ENCODE data around the gene GRIN1.

GRIN1 gene

DNA sequence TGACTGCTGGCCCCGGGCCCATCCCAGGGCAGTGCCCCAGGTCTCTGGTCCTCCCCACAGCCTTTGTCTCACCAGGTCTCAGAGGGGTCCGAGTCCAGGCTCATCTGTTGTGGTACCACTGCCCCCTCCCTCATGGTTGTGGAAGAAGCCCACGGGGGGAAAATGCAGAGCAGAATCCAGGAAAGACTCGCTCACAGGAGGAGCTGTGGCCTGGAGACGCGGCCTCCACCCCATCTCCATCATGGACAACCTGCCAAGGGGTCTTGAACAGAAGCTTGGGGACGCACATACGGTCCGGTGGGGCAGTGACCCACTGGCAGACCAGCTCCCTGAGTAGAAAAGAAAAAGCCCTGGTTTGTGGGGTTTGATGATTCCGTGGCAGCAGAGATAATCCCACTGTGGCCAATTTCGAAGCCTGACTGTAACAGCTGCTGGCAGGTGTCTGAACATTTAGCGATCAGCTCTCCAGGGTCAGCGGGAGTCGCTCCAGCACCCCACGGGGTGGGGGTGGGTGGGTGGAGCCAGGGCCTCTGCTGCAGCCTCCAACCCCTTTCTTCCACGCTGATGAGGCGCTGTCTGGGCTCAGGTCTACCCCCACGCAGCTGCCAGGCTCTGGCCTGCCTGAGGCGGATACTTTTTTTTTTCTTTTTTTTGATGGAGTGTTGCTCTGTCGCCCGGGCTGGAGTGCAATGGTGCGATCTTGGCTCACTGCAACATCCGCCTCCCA lies 1.9 kb upstream of the GRIN1 start:
- Histone ChIP-seq H3K4me1 (no peaks in the 10 kb centered on the region), H3K27me3 (peaks cover 25% of the 10 kb centered on the region), H3K9me3 (no peaks in the 10 kb centered on the region), H3K36me3 (no peaks in the 10 kb centered on the region), H3K4me3 (ENCODE audit: low read depth, low read length) (no peak overlapping the region)
- peak; percentile 22 for DNase-seq
- TF ChIP-seq, protein P1, sequence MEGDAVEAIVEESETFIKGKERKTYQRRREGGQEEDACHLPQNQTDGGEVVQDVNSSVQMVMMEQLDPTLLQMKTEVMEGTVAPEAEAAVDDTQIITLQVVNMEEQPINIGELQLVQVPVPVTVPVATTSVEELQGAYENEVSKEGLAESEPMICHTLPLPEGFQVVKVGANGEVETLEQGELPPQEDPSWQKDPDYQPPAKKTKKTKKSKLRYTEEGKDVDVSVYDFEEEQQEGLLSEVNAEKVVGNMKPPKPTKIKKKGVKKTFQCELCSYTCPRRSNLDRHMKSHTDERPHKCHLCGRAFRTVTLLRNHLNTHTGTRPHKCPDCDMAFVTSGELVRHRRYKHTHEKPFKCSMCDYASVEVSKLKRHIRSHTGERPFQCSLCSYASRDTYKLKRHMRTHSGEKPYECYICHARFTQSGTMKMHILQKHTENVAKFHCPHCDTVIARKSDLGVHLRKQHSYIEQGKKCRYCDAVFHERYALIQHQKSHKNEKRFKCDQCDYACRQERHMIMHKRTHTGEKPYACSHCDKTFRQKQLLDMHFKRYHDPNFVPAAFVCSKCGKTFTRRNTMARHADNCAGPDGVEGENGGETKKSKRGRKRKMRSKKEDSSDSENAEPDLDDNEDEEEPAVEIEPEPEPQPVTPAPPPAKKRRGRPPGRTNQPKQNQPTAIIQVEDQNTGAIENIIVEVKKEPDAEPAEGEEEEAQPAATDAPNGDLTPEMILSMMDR (IDR thresholded peaks at IDR 0.05; ENCODE audit: low read depth, low read length), result no peak

DNA sequence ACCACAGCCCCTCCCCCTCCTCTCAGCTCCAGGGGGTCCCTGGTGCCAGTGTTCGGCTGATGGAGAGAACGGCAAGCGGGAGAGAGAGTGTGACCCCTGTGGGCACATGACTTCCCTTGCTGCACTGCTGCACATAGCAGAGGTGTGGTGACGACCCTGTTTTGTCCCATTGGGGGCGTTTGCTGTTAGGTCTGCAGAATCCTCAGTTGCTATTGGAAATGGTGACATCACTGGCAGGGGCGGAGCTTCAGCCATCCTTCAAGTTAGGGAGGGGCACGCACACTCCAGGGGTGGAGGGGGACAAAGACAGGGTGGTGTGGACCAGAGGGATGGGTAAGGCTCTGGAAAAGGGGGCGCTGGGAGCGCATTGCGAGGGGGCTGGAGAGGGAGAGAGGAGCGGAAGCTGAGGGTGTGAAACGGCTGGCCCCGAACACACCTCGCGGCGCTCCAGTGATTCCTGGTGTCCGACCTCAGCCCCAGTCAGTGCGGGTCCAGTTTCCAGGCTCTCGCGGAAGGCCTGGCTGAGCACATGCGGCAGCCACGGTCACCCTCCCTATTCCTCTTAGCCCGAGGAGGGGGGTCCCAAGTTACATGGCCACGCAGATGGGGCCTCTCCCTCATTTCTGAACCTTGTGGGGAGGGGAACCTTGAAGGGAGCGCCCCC lies 764 bp upstream of the GRIN1 start:
- Histone ChIP-seq H3K9me3 (no peaks in the 10 kb centered on the region), H3K27me3 (peaks cover 25% of the 10 kb centered on the region), H3K4me1 (no peaks in the 10 kb centered on the region), H3K4me3 (ENCODE audit: low read depth, low read length) (peak overlapping the region; percentile 43), H3K36me3 (no peaks in the 10 kb centered on the region)
- TF ChIP-seq, protein P1 (IDR thresholded peaks at IDR 0.05; ENCODE audit: low read depth, low read length), result peak; percentile 16; the same call in 1 of the 2 replicates
- peak; percentile 65 for DNase-seq

DNA sequence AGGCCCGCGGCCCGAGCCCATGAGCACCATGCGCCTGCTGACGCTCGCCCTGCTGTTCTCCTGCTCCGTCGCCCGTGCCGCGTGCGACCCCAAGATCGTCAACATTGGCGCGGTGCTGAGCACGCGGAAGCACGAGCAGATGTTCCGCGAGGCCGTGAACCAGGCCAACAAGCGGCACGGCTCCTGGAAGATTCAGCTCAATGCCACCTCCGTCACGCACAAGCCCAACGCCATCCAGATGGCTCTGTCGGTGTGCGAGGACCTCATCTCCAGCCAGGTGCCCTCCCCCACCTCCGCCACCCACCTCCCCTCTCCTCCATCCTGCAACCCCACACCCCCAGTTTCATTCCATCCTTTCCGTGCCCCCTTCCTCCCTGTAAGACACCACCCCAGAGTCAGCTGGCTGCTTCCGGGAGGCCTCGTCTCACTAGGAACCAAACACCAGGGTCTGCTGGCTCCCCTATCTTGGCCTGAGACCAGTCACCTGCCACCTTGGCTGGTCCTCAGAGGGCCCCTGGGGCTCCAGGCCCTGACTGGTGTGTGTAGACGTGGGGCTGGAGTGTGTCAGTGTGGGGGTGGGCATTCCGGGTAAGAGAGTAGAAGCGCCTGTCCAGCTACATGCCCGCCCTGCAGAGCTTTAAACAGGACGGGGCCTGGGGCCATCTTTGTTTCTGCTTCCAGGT lies 655 bp downstream of the GRIN1 start:
- Histone ChIP-seq H3K36me3 (no peaks in the 10 kb centered on the region), H3K9me3 (no peaks in the 10 kb centered on the region), H3K27me3 (peaks cover 25% of the 10 kb centered on the region), H3K4me1 (no peaks in the 10 kb centered on the region), H3K4me3 (ENCODE audit: low read depth, low read length) (no peak overlapping the region)
- DNase-seq, result peak; percentile 14
- TF ChIP-seq, protein P1 (IDR thresholded peaks at IDR 0.05; ENCODE audit: low read depth, low read length), result no peak

DNA sequence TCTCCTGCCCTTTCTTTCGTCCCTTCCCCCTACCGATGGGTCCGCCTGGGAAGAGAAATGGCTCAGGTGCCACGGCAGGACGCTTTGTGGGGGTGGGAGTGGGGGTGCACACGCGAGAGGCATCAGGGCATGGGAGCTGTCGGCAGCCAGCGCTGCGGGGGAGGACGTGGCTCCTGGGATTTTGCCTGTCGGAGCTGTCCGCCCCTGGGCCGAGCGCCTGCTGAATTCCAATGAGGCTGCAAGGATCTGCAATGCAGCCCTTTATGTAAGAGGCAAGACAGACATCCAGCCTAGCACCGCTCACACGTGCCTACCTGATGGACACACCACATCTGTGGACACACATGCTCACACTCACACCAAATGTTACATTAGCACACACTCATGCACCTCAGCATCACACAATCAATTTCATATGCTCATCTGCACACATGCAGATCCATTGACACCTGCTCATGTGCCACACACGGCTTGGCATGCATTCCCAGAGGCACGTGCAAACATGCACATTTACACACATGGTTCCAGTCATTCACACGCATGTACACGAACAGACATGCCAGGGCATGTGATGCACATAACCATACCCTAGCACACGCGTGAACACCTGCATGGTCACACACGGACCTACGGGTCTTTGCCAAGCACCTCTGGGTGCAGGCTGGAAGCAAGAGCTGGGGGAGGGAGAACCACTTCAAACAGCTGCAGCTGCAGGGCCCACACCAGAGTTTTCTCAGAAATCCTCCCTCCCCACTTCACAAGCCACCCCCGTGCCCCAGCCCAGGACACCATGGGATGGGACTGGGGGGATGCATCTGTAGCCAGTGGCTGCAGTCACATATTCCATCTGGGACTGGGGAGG lies 1.4 kb downstream of the GRIN1 start:
- peak; percentile 11 for DNase-seq
- TF ChIP-seq, protein P1 (IDR thresholded peaks at IDR 0.05; ENCODE audit: low read depth, low read length), result no peak
- Histone ChIP-seq H3K4me3 (ENCODE audit: low read depth, low read length) (no peak overlapping the region), H3K4me1 (no peaks in the 10 kb centered on the region), H3K9me3 (no peaks in the 10 kb centered on the region), H3K36me3 (no peaks in the 10 kb centered on the region), H3K27me3 (peaks cover 25% of the 10 kb centered on the region)

DNA sequence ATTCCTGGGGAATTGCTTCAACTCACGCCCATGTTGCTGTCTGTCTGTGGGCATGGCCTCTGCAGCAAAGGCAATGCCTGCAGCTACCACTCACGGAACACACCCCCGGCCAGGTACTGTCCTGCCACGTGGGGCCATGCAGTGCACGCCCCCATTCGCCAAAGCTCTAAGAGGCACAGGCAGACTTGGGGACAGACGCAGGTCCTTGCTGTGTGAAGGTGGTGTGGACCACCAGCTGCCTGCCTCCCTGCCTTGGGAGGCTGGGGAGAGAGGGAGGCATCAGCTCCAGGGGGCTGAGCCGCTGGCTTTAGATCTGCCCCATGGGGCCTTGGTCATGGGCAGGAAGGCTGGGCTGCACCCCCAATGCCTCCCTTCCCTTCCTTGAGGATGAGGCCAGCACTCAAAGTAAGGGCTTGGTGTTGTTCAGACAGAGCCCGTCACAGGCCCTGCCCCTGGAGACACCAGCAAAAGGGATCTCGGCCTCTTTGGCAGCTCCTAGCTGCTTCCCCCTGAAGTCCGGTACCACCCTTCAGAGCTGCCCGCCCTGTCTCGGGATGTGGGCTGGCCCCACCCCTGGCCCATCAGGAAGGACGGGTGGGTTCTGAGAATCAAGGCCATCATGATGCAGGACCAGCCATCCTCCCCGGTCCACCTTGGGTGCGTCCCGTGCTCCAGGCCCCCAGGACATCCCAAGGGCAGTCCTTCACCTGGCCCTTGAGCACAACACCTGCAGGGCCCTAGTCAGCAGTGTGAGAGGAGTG lies 2.3 kb downstream of the GRIN1 start:
- Histone ChIP-seq H3K27me3 (peaks cover 25% of the 10 kb centered on the region), H3K36me3 (no peaks in the 10 kb centered on the region), H3K4me1 (no peaks in the 10 kb centered on the region), H3K9me3 (no peaks in the 10 kb centered on the region), H3K4me3 (ENCODE audit: low read depth, low read length) (no peak overlapping the region)
- DNase-seq, result peak; percentile 9
- TF ChIP-seq, protein P1 (IDR thresholded peaks at IDR 0.05; ENCODE audit: low read depth, low read length), result no peak

Data from BE2C (cell line).